ENCODE data around the gene HOXC9.

HOXC9 gene

DNA sequence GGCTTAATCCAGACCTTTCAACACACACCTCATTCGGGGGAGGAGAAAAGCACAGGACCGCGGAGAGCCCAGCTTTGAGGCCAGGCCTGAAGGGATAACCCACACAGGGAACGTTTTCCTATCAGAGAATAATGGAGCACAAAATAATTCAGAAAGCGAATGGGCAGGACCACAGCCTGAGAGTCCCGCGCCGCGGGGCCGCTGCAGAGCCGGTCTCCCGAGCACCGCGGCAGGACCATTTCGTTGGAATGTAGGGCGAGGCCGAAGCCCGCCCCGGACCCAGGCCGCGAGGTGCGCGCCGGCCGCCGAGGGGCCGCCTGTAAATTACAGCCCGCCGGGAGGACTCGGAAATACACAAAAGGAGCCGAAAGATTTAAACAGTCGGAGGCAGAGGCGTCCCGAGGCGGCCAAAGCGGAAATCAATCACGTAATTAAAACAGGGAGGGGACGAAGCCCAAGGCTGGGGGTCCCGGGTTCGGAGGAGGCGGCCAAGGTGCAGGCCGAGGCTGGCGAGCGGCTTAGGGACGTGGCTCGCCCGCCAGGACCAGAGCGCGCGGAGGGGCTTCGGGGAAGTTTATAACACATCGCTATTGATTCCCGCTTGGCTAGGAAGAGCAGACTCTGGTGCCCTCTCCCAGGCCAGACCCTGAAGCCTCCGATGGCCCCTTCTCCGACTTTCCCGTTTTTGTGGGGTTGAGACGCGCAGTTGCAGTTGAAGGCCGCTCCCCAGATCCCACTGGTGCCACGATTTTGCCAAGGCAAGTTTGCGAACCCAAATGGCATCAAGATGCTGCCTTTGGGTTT is 47.4 kb downstream of the HOXC9 start:
- H3K4me3 ChIP-seq (ENCODE audit: low read length), result no peak overlapping the region
- DNase-seq (ENCODE audit: low read depth), result no peak
- TF ChIP-seq, protein P1, sequence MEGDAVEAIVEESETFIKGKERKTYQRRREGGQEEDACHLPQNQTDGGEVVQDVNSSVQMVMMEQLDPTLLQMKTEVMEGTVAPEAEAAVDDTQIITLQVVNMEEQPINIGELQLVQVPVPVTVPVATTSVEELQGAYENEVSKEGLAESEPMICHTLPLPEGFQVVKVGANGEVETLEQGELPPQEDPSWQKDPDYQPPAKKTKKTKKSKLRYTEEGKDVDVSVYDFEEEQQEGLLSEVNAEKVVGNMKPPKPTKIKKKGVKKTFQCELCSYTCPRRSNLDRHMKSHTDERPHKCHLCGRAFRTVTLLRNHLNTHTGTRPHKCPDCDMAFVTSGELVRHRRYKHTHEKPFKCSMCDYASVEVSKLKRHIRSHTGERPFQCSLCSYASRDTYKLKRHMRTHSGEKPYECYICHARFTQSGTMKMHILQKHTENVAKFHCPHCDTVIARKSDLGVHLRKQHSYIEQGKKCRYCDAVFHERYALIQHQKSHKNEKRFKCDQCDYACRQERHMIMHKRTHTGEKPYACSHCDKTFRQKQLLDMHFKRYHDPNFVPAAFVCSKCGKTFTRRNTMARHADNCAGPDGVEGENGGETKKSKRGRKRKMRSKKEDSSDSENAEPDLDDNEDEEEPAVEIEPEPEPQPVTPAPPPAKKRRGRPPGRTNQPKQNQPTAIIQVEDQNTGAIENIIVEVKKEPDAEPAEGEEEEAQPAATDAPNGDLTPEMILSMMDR (IDR thresholded peaks at IDR 0.05; ENCODE audit: insufficient read depth, low read depth, low read length, missing control alignments), result no peak

DNA sequence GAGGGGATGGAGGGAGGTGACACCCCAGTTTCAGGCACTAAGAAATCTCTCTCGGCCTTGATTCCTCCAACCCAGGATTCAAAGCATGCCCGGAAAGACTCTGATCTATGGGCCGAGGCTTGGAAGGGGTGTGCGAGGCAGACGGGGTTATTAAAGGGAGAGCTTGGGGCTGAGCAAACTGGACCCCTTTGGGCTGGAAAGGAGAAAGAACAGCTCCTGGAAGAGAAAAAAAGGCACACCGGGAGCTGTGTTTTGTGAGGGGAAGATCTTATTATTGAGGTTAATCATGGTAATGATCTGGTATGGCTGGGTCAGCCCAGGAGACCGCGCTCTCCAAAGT is 48.0 kb downstream of the HOXC9 start:
- H3K4me3 ChIP-seq (ENCODE audit: low read length), result no peak overlapping the region
- DNase-seq (ENCODE audit: low read depth), result no peak
- TF ChIP-seq, protein P1 (IDR thresholded peaks at IDR 0.05; ENCODE audit: insufficient read depth, low read depth, low read length, missing control alignments), result no peak

DNA sequence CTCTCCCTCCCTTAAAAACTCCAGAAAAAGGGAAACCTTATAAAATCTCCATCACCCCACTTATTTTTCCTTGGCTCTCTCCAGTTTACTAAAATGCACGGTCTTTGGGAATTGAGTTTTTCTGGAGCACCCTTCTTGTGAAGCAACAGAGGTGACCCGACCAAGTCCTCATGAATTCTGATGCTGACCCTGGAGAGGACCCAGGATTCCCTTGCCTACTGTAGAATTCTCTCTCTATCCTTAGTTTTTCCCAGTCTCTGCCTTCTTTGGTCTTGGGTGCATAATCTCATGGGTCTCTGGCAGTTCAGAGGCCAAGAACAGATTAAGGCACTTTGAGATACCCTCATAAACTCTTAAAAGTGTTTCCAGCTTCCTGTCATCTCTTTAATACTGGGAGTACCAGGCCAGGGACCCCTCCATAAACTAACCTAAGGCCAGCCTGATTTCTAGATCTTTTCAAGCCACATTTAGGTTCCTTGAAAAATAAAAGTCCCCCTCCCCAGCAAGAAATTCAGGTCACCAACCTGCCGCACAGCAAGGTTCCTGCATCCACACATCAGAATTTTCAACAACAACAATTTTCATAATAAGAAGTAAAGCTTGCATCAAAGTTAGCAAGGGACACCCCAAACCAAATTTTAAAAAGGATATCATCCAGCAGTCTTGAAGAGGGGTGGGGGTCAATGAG is 48.6 kb downstream of the HOXC9 start:
- no peak overlapping the region for H3K4me3 ChIP-seq (ENCODE audit: low read length)
- DNase-seq (ENCODE audit: low read depth), result no peak
- TF ChIP-seq, protein P1 (IDR thresholded peaks at IDR 0.05; ENCODE audit: insufficient read depth, low read depth, low read length, missing control alignments), result no peak

DNA sequence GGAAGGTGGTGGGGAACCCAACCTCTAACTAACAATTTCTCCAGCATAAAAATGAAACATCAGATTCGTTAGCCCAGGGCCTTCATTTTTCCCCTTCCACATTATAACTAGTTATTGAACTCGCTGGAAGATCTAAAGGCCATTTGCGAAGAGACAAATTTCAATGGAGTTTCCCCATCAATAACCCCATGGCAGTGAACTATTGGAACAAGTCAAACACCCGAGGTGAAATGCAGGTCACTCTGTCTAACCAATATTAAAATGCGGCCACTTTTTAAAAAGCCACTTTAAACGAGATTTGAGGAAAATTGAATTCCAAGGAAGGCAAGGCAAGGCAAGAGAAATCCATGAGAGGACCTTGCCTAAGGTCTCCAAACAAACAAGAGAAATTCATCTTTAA is 49.1 kb downstream of the HOXC9 start:
- no peak for DNase-seq (ENCODE audit: low read depth)
- H3K4me3 ChIP-seq (ENCODE audit: low read length), result no peak overlapping the region
- TF ChIP-seq, protein P1 (IDR thresholded peaks at IDR 0.05; ENCODE audit: insufficient read depth, low read depth, low read length, missing control alignments), result no peak

DNA sequence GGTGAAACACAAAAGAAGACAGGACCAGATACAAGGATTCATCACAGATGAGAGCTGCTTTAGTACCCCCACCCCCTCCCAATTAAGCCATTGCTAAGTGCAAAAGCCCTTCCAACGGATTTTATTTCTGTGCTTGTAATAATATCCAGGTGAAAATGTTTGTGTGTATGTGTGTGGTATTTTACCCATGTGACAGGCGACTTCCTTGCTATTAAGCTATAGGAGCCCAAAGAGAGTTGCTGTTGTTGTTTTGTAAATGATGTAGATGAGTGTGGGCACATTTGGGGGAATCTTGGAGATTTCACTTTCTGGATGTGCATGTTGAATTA is 50.5 kb downstream of the HOXC9 start:
- H3K4me3 ChIP-seq (ENCODE audit: low read length), result no peak overlapping the region
- TF ChIP-seq, protein P1 (IDR thresholded peaks at IDR 0.05; ENCODE audit: insufficient read depth, low read depth, low read length, missing control alignments), result no peak

DNA sequence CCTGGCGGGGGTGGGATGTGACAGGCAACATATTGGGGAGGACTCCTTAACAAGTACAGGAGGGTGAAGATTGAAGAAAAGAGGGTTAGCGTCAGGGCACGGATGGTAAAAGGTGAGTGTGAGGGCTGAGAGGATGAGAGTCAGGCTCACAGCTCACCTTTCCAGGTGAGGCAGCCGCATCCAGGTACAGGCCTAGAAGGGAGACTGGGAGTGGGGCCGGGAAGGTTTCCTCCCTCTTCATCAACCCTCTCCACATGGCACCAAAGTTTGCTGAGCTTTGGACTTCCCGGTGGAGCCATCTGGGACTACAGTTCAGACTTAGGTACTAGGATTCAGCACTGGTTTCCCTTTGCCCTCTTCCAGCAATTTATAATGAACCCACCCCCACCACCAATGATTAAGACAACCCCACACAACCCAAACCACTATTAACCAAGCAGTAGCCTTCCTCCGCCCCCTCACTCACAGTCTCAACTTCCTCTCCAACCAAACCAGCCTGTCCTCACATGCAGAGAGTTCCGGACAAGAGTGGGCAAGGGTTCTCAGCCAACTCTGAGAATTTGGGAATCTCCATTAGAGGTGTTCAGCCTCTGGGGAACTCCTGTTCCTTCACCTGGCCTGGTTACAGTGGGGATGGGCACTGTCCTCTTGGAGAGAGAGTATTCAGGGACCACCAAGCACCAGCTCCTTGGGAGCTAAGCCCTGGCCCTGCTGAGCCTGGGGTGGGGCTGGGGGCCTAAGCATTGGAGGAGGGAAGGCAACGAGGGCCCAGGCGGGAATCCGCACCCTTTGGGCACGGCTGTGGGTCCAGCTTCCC is 51.3 kb downstream of the HOXC9 start:
- peak; percentile 41 for DNase-seq (ENCODE audit: low read depth)
- TF ChIP-seq, protein P1 (IDR thresholded peaks at IDR 0.05; ENCODE audit: insufficient read depth, low read depth, low read length, missing control alignments), result no peak
- no peak overlapping the region for H3K4me3 ChIP-seq (ENCODE audit: low read length)

More for the DNA sequence above, 50.5 kb downstream of the HOXC9 start:
- DNase-seq (ENCODE audit: low read depth), result no peak
